HL-60/S4 treated with retinoic acid at 250 ng/mL for 4 days and 3 days (cell line): ENCODE data around the gene CFAP157.

Experiments
- in situ Hi-C: fragments of 300-500 bp; cut with MboI; formaldehyde crosslinking; loops from 2 replicates; pipeline ENCODE4 v1.7.0; 2022; ENCODE audit warnings: low sequenced_read_pairs

CFAP157 gene

DNA sequence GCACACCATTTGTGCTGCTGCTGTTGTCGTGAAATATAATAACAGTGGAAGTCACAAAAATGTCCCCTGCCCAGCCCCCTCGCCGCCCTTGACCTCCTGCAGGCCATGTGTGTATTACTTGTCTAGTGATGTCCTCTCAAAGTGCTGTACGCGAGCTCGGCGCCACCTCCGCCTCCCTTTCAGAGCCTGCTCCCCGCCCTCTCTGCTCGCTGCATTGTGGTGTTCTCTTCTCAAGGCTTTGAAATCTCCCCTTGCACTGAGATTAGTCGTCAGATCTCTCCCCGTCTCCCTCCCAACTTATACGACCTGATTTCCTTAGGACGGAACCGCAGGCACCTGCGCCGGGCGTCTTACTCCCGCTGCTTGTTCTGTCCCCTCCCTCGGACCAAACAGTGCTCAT is 14.7 kb upstream of the CFAP157 start:
- in situ Hi-C loops: no loop called here

DNA sequence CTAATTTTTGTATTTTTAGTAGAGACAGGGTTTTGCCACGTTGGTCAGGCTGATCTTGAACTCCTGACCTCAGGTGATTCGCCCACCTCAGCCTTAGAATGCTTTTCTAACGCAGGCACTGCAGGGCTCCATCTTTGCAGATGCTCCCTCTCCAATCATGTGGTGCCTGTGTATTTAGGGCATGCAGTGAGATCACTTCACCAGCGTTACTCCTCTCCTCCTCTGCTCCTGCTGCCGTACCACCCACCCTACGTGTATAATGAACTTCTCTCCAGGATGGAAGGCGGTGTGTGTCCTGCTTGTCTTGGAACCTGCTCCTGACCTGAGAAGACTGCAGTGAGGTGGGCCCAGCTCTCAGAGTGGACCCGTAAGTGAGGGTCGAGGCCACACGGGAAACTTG is 13.6 kb upstream of the CFAP157 start:
- in situ Hi-C loops: no loop called here

DNA sequence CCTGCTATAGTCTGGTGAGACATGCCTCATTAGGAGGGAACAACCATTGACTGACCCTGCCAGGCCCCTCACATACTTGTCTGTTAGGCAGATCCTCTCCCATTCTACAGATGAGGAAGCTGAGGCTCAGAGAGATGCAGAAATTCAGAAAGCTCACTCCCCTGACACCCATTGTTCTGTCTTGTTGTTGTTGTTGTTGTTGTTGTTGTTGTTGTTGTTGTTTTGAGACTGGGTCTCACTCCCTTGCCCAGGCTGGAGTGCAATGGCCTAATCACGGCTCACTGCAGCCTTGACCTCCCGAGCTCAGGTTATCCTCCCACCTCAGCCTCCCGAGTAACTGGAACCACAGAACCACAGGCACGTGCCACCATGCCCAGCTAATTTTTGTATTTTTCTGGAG is 13.1 kb upstream of the CFAP157 start:
- in situ Hi-C loops: no loop called here

DNA sequence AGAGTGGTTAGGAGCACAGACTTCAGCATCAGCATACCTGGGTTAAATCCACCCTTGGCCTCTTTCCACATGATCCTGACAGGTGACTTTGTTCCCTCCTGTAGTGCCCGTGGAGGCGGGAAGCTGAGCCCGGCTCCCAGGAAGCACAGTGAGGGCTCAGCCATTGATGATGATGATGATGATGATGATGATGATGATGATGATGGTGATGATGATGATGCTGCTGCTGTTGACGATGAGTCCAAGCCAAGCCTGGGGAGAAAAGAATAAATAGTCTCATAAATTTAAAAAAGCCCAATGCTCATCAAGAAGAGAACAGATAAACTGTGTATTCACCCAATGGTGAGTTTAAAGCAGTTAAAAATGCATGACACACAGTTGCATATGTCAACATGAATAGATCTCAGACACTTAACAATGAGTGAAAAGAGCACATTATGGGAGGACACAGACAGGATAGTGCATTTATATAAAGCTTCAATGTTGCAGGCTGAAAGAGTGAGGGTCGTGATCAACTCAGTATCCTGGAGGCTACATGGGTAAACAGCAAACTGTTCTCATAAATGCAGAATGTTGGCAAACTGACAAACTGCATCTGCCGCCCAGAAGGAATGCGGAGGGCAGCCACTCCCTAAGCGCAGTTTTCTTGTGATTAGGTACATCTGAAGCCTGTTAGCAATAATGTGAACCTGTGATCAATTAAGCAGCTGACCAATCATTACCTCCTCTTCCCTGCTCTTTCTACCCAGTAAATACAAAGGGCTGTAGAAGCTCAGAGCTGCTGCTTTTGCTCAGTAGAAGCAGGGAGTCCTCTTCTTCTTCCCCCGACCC is 11.7 kb upstream of the CFAP157 start:
- in situ Hi-C loops: no loop called here

DNA sequence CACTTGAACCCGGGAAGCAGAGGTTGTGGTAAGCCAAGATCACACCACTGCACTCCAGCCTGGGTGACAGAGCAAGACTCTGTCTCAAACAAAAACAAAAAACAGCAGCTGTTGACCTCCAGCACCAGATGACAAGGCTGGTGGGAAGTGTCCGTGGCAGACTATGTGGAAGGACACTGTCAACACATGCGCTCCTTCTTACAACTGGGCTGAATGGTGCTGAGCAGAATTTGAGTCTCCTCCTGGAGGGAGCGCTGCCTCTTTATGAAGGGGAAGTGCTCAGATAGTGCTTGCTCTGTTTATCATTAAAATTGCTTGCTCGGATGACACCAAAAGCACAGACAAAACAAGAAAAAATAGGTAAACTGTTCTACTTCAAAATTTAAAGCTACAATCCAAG is 9.2 kb upstream of the CFAP157 start:
- in situ Hi-C loops: no loop called here

DNA sequence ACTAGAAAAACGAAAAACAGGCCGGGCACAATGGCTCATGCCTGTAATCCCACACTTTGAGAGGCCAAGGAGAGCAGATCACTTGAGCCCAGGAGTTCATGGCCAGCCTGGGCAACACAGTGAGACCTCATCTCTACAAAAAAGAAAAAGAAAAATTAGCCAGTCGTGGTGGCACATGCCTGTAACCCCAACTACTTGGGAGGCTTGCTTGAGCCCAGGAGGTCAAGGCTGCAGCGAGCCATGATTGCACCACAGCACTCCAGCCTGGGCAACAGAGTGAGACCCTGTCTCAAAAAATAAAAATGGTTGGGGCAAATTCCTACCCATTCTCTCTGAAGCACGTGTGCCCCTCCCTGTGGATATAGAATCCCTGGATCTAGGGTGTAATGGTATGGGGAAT is 8.4 kb upstream of the CFAP157 start:
- in situ Hi-C loops: no loop called here

DNA sequence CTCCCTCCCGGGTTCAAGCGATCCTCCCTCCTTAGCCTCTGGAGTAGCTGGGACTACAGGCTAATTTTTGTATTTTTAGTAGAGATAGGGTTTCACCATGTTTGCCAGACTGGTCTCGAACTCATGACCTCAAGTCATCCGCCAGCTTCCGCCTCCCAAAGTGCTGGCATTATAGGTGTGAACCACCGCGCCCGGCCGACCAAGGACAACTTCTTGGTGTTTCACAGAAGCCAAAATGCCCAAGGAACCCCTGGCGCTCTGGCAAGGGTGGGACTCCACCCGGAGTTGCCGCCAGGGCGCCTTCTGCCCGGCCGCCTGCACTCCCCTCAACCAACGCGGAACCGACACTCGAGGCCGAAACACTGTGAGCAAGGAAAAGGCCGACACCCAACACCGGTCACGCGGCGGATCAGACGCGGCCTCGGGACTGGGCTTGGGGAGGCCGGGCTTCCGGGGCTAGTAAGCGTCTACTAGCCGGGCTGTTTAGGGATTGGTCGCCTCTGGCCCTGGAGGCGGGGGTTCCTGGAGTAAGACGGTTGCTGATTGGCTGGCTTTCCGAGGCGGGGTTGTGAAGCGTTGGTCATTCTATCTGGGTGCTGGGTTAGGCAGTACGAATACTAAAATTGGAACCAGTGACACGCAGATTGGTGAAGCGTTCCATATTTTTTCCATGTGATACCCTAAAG is 7.7 kb upstream of the CFAP157 start:
- in situ Hi-C loops: no loop called here

DNA sequence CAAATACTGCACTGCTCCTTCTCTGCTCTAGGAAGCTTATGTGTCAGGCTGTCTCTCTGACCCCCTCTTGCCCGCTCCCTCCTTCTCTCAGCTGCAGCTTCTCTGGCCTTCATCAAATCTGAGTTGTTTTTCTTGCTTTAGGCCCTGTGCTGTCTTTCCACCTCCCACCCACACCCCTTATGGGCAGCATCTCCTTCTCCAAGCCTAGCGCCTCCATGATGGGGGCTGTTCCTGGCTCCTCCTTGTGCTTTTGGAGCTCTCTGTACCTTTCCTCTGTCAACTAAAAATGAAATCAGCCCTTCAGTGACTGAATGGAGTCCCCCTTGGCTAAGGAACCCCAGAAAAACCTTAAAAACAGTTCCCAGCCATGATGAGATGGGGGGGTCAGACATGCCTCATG is 6.6 kb upstream of the CFAP157 start:
- in situ Hi-C loops: no loop called here

DNA sequence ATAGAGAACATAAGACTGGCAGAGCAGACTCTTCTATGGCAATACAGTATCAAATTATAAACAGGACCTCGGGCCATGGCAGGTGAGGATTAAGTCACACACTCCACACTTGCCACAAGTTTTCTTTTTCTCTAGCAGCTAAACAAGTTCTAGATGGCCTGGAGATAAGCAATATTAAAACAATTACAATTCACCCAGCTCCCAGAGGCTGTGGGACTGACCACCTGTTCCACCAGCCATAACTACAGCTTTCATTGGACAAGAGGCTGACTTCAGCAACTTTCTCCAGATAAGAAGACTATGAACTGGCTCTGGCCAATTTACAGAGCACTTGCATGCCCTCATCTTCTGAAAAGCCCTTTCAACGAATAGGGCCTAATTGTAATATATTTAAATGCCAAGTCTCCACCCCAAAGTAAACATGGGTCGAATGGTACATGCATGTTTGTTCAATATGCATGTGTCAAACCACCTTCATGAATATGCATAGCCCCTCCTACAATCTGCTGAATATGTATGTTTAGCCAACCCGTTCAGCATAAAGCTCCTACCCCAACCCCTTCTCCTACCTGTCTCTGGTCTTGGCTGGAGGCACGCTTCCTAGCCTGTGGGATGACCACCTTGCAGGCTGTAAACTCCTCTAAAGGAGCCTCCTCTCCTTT is 6.1 kb upstream of the CFAP157 start:
- in situ Hi-C loops: no loop called here

DNA sequence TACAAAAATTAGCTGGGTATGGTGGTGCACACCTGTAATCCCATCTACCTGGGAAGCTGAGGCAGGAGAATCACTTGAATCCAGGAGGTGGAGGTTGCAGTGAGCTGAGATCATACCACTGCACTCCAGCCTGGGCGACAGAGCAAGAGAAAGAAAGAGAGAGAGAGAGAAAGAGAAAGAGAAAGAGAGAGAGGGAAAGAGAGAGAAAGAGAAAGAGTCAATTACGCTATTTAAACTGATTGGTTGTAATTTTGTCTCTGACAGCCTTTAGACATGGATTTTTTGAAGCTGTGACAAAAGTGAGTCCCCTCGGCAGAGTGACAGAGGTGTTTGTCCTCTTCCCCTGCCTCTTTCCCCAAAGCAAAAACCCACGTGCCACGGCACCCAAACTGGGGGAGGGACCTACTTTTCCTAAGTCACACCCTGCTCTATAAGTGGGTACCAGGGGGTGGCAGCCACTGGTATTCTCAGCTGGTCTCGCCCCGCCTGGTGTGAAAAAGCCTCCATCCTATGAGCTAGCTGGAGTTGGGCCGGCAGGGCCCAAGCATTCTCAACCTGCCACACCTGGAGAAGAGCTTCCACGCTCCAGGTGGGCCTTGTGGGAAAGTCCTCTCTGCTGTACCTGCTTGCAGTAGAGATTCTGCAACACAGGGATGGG is 3.4 kb upstream of the CFAP157 start:
- in situ Hi-C loops: no loop called here

DNA sequence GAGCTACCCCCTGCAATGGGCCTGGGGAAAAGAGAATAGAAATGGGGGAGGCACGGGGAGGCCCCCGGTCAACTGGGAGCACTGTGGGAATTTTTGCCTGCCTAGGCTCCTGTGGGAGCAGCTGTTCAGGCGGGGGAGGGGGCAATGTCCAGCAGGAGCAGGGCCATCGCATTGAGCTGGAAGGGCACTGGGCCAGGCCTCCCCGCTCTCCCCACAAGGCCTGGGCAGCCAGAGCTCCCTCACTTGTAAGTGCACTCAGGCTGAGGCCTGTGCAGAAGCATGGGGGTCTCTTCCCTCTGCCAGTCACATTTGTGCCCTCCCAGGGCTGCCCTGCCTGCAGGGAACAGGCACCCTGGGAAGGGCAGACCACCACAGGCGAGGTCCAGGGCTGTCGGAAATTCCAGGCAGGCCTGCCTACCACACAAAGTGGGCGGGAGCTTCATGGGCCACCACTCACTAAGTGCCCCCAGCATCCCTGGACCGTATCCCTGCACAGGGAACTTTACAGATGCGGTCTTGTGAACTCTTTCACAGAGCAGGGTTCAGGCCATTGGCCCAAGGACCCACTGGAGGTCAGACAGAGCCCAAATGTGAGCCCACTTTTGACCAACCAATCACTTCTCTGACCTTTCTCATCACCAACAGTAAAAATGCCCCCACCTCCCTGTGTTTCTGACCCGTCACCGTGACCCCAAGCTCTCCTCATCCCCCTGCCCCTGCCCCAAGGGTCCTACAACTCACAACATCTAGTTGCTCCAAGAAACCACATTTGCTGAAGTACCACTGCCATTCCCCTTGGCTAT is 1.0 kb upstream of the CFAP157 start:
- in situ Hi-C loops: no loop called here

DNA sequence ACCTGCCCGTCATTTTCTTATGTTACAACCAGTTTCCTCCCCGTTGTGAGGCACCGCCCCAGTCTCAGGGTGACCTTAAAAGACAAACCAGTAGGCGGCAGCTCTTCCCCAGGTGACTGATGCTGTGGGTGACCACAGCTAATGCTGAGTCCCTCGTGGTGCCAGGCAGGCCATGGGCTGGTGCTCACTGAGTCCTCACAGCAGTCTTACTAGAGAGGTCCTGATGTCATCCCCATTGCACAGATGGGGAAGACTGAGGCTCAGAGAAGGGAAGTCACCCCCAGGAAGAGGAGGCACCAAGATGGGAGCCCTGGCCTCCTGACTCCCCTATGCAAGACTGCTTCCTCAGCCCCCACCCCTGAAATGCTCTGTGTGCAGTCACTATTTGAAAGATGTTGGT is 978 bp downstream of the CFAP157 start:
- in situ Hi-C loops: no loop called here

DNA sequence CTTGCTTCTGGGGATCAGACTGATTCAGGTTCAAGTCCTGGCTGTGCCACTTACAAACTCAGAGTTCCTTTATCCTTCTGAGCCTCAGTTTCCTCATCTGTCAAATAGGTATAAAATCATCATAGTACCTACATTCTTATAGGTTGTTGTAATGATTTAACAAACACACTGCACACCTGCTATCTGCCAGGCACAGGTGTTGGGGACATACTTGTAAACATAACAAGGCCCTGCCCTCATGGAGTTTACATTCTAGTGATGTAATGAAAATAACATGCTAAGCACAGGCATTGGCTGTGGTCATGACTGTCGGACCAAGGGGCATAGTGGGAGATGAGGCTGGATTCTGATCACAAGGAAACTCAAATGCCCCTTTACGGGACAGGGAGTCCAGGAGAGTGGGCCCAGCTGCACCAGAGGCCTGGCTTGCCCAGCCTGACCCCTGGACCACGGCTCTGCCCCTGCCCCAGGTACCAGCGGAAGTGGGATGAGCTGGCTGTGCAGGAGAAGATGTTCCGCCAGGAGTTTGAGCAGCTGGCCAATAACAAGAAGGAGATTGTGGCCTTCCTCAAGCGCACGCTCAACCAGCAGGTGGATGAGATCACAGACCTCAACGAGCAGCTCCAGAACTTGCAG is 2.3 kb downstream of the CFAP157 start:
- in situ Hi-C loops: no loop called here

DNA sequence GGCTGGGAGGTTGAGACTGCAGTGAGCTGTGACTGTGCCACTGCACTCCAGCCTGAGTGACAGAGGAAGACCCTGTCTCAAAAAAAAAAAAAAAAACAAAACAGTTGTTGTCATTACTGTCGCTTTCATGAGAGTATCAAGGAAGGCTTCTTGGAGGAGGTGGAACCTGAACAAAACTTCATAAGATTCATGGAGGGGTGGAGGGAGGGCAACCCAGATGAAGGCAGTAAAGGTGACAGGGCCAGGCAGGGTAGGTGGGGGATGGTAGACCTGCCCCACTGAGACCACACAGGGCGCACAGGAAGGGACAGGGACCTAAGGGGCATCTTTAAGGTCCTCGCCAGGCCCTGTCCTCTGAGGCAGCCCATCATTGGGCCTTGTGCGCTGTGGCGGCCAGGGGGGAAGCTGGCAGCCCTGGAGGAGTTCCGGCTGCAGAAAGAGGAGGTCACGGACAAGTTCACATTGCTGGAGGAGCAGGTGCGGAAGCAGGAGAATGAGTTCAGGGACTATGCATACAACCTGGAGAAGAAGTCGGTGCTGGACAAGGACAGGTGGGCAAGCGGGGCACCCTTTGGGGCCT is 3.5 kb downstream of the CFAP157 start:
- in situ Hi-C loops: no loop called here

DNA sequence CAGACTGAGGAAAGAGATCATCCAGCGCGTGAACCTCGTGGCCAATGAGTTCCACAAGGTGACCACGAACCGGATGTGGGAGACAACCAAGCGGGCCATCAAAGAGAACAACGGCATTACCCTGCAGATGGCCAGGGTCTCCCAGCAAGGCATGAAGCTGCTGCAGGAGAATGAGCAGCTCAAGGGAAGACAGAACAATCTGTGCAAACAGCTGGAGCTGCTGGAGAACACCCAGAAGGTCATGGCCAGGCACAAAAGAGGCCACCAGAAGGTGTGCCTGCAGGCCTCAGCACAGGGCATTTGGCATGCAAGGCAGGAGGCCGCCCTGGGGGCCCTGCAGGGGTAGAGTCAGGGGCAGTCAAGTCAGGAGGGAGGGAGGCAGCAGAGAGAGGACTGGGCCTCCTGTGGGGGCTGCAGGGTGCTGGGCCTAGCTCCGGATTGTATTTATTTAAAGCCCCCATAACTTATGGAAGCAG is 4.5 kb downstream of the CFAP157 start:
- in situ Hi-C loops: no loop called here

DNA sequence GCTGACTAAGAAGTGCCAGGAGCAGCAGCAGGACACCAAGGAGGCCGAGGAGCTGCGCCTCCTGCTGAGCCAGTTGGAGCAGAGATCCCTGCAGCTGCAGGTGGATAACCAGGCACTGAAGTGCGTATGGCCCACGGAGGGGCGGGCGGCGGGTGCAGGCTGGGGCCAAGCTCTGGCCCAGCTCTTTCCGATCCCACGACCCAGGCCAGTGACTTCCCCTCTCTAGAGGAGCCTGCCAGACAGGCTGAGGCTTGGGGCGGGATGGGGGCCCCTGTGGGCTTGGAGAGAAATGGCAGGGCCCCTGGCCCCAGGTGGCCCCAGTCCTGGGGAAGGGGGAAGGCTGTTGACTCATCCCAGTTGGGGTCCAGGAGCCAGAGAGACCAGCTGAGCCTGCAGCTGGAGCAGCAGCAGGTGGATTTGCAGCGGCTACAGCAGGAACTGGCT is 5.1 kb downstream of the CFAP157 start:
- in situ Hi-C loops: no loop called here

DNA sequence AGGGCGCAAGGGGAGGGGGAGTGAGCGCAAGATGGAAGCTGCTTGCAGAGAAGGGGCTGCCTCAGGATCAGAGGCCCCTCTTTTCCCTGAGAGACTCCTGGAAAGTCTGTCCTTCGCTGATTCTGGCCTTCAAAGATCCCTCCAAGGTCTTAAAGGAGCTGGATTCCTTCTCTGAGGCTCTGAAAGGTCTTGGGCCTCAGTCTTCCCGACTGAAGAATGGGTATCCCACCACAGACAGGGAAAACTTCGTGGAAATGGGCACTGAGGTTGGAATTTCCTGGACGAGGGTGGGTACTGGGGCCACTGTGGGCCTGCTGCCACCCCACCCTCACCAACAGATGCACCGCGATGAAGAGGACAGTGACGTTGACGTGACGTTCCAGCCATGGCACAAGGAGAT is 5.6 kb downstream of the CFAP157 start:
- in situ Hi-C loops: no loop called here

DNA sequence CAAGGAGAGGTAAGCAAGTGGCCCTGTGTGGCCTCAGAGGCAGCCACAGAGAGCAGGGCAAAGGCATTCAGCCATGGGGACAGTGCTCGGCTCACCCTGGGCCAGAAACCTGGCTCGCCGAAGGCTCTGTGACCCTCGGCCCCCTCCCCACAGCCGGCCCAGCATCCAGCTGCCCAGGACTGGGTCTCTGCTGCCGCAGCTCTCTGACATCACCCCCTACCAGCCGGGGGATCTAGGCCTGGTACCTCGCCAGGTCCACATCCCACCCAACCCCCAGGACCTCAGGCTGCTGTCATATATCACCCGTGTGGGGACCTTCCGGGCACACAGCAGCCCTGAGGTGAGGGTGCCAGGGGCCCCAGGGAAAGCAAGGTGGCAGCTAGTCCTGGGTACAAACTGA is 6.1 kb downstream of the CFAP157 start:
- in situ Hi-C loops: no loop called here

DNA sequence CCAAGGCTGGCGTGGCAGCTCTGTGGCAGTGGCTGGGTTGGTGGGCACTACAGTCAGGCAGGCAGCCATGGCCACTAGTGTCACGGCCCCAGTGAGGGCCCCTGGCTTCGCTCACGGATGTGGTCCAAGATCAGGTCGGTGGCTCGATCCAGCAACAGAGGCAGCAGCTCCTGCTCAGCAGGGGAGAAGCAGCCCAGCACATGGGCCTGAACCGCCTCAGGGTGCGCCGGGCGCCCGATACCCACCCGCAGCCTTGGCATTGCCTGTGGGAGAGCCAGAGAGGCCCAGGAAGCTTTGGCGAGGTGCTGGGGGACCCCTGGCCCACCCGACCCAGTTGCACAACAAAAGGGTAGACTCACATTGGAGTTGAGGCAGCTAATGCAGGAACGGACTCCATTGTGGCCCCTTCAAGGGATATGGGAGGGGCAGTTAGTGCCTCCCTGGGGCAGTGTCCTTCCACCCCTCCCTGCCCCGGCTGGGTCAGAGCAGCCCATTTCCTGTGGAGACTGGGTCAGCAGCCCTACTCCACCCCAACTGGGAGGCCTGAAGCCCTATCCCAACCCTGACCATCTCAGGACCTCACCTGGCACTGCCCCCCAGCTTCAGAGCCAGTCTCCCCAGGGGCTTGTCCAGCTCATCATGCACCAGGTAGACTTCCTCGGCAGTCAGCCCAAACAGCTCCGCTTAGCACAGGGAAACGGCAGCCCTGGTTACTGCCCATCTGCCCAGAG is 7.4 kb downstream of the CFAP157 start:
- in situ Hi-C loops: no loop called here
